ENCODE measurements around the gene GNAI2. TPM values are rescaled to one million over a fixed set of nuclear protein-coding genes. Genes with fewer than 3 reads are reported as not detected.

GNAI2 gene
- total RNA-seq, 1 experiment from 2014 or later = 185 TPM

DNA sequence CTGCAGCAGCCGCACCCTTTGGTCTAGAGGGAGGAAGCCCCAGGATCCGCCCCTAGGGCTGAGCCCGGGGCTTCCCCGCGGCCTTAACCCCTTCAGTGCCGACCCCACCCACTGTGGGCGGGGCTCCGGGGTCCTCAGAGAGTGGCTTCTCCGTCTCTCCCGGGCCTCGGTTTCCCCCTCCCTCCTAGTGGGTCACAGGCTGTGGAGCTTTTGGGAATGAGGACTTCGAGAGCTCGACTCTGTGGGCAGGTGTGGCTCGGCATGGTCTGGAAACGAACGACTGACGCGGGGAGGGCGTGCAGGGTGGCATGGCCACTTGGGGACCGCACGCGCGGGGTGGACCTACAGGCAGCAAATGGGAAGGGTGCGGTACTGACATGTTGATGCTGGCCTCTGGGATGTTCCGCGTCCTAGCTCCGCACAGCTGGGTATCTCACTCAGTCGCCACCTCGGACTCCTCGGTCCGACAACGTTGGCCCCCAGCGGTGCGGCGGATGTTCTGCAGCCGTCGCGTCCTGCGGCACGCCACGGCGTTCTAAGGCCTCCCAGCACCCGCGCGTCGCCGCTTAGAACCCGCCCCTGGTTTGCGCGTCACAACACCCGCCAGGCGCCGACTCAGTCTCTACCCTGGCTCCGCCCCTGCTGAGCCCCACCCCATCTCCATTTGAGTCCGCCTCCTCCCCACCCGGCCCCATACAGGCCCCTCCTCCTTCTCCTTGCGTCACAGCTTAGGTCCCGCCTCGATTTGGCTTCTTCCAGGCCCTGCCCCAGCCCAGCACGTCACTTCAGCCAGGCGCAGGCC, 63.0 kb downstream of the GNAI2 start, which contains the start of the genes HYAL3 and NAA80:
Gene HYAL3 (minus strand): TSS at position 570 of the 802 bp plus-strand sequence. CDS start 3,803 bp downstream, outside the sequence.
Gene NAA80 (minus strand): TSS at position 570 of the 802 bp plus-strand sequence. CDS start 1,942 bp downstream, outside the sequence.
- DNase-seq (ENCODE audit: low spot score) (peak; percentile 100), ATAC-seq (peak; percentile 88)
- Mint-ChIP-seq H3K4me3 (peak within 1 kb of the TSS; percentile 97), H3K36me3 (no peaks in the 10 kb centered on the region), H3K4me1 (peaks cover 22% of the 10 kb centered on the region), H3K27me3 (ENCODE audit: low read depth) (no peaks in the 10 kb centered on the region; the same call in 1 of the 2 replicates), H3K9me3 (no peaks in the 10 kb centered on the region), H3K27ac (peak within 1 kb of the TSS; percentile 98)
- CTCF ChIA-PET = interaction anchor here (0.6 to 5.9 kb wide), 21 partner anchors 15 to 313 kb away, joined by 3 to 95 read pairs (median 4); partner anchors contain the start of genes CISH and HYAL2
- POLR2A ChIA-PET = interaction anchor here (0.5 to 1.4 kb wide), 8 partner anchors 17 to 265 kb away, joined by 3 to 8 read pairs (median 4); partner anchors contain the start of genes CYB561D2, HYAL2 and NPRL2
- TF ChIP-seq E2F5 (CRISPR knock-in tag; IDR thresholded peaks at IDR 0.05) (0 out of 2 replicates have a peak, but pooled peaks have one; percentile 20), ZNF416 (CRISPR knock-in tag; IDR thresholded peaks at IDR 0.05) (peak; percentile 73; the same call in 1 of the 2 replicates), SMAD3 (CRISPR knock-in tag; IDR thresholded peaks at IDR 0.05; ENCODE audit: borderline replicate concordance) (no peak; the same call in 1 of the 2 replicates), FOXK1 (CRISPR knock-in tag; IDR thresholded peaks at IDR 0.05) (peak; percentile 81), TEAD1 (CRISPR knock-in tag; IDR thresholded peaks at IDR 0.05) (0 out of 2 replicates have a peak, but pooled peaks have one; percentile 34), KAT7 (CRISPR knock-in tag; IDR thresholded peaks at IDR 0.05; ENCODE audit: borderline replicate concordance) (no peak), PRDM15 (CRISPR knock-in tag; IDR thresholded peaks at IDR 0.05) (no peak), SMAD4 (CRISPR knock-in tag; IDR thresholded peaks at IDR 0.05) (no peak), FOXP4 (CRISPR knock-in tag; IDR thresholded peaks at IDR 0.05) (0 out of 2 replicates have a peak, but pooled peaks have one; percentile 62), ZNF423 (CRISPR knock-in tag; IDR thresholded peaks at IDR 0.05) (peak; percentile 58), SP1 (CRISPR knock-in tag; conservative IDR thresholded peaks at IDR 0.05) (peak; percentile 64; the same call in 1 of the 2 replicates), NFYB (CRISPR knock-in tag; conservative IDR thresholded peaks at IDR 0.05; ENCODE audit: low read depth) (0 out of 2 replicates have a peak, but pooled peaks have one; percentile 33), ZNF512 (CRISPR knock-in tag; IDR thresholded peaks at IDR 0.05; ENCODE audit: borderline replicate concordance) (no peak), IRF1 (CRISPR knock-in tag; IDR thresholded peaks at IDR 0.05) (no peak), ZSCAN18 (CRISPR knock-in tag; IDR thresholded peaks at IDR 0.05) (no peak)
- TF ChIP-seq, protein P1, sequence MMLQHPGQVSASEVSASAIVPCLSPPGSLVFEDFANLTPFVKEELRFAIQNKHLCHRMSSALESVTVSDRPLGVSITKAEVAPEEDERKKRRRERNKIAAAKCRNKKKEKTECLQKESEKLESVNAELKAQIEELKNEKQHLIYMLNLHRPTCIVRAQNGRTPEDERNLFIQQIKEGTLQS (CRISPR knock-in tag; conservative IDR thresholded peaks at IDR 0.05) = no peak
- TF ChIP-seq, protein P2, sequence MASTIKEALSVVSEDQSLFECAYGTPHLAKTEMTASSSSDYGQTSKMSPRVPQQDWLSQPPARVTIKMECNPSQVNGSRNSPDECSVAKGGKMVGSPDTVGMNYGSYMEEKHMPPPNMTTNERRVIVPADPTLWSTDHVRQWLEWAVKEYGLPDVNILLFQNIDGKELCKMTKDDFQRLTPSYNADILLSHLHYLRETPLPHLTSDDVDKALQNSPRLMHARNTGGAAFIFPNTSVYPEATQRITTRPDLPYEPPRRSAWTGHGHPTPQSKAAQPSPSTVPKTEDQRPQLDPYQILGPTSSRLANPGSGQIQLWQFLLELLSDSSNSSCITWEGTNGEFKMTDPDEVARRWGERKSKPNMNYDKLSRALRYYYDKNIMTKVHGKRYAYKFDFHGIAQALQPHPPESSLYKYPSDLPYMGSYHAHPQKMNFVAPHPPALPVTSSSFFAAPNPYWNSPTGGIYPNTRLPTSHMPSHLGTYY (CRISPR knock-in tag; IDR thresholded peaks at IDR 0.05) = 0 out of 2 replicates have a peak, but pooled peaks have one; percentile 19
- TF ChIP-seq, protein P3, sequence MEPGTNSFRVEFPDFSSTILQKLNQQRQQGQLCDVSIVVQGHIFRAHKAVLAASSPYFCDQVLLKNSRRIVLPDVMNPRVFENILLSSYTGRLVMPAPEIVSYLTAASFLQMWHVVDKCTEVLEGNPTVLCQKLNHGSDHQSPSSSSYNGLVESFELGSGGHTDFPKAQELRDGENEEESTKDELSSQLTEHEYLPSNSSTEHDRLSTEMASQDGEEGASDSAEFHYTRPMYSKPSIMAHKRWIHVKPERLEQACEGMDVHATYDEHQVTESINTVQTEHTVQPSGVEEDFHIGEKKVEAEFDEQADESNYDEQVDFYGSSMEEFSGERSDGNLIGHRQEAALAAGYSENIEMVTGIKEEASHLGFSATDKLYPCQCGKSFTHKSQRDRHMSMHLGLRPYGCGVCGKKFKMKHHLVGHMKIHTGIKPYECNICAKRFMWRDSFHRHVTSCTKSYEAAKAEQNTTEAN (CRISPR knock-in tag; IDR thresholded peaks at IDR 0.05) = no peak
- TF ChIP-seq, protein P4, sequence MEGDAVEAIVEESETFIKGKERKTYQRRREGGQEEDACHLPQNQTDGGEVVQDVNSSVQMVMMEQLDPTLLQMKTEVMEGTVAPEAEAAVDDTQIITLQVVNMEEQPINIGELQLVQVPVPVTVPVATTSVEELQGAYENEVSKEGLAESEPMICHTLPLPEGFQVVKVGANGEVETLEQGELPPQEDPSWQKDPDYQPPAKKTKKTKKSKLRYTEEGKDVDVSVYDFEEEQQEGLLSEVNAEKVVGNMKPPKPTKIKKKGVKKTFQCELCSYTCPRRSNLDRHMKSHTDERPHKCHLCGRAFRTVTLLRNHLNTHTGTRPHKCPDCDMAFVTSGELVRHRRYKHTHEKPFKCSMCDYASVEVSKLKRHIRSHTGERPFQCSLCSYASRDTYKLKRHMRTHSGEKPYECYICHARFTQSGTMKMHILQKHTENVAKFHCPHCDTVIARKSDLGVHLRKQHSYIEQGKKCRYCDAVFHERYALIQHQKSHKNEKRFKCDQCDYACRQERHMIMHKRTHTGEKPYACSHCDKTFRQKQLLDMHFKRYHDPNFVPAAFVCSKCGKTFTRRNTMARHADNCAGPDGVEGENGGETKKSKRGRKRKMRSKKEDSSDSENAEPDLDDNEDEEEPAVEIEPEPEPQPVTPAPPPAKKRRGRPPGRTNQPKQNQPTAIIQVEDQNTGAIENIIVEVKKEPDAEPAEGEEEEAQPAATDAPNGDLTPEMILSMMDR (IDR thresholded peaks at IDR 0.05) = no peak; the same call in 1 of the 2 replicates

Data from WTC11 (cell line).